ENCODE measurements around the gene SLC25A48. TPM values are rescaled to one million over a fixed set of nuclear protein-coding genes. Genes with fewer than 3 reads are reported as not detected.

Gene SLC25A48
- total RNA-seq, result under 1 TPM in 1 of 4 donors, not detected in 3; 0.33 TPM

GRCh38 chr5:135834639-135835529, at the start of gene SLC25A48:
SLC25A48 (plus strand) TSS chr5:135834663; CDS start chr5:135834848, 185 bp downstream.
- no peak for TF ChIP-seq POLR2A (IDR thresholded peaks at IDR 0.05)
- TF ChIP-seq, protein P1, sequence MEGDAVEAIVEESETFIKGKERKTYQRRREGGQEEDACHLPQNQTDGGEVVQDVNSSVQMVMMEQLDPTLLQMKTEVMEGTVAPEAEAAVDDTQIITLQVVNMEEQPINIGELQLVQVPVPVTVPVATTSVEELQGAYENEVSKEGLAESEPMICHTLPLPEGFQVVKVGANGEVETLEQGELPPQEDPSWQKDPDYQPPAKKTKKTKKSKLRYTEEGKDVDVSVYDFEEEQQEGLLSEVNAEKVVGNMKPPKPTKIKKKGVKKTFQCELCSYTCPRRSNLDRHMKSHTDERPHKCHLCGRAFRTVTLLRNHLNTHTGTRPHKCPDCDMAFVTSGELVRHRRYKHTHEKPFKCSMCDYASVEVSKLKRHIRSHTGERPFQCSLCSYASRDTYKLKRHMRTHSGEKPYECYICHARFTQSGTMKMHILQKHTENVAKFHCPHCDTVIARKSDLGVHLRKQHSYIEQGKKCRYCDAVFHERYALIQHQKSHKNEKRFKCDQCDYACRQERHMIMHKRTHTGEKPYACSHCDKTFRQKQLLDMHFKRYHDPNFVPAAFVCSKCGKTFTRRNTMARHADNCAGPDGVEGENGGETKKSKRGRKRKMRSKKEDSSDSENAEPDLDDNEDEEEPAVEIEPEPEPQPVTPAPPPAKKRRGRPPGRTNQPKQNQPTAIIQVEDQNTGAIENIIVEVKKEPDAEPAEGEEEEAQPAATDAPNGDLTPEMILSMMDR (IDR thresholded peaks at IDR 0.05), result peak in 2 of 6 experiments; percentile 25 to 49
- no peak within 1 kb of the TSS for H3K27ac ChIP-seq
- H3K27me3 ChIP-seq, result peaks cover 4% of the 10 kb centered on the region
- WGBS, 2 donors, result 1% methylated on average over 30 to 48 of the region's 68 CpGs
- peak within 1 kb of the TSS in 1 of 3 donors; percentile 27 for H3K4me3 ChIP-seq (replicated peaks in 1 of 3)
- H3K36me3 ChIP-seq, result no peaks in the 10 kb centered on the region
- no peaks in the 10 kb centered on the region for H3K9me3 ChIP-seq
- peak; percentile 67 to 68 for DNase-seq
- peaks cover 8 to 12% of the 10 kb centered on the region in 2 donors for H3K4me1 ChIP-seq
- intact Hi-C loops (cut with DNase I), result loop anchor here (5.0 kb wide), 1 partner anchor 273 kb away; no protein-coding TSS in a partner anchor

DNA sequence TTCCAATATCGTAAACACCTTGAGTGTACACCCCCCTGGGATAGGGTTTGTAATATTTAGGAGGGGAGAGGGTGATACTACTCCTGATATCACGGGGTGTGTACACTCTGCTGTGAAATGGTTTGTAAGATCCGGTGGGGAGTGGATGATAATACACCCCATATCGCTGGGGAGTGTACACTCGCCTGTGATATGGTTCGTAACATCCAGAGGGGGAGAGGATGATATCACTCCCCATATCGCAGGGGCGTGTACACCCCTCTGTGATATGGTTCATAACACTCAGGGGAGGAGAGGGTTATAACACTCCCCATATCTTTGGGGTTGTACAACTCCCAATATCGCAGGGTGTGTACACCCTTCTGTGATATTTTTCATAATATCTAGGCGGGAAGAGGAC, 33.8 kb upstream of the SLC25A48 start:
- intact Hi-C loops (cut with DNase I), result no loop called here
- no peaks in the 10 kb centered on the region for H3K9me3 ChIP-seq
- H3K4me3 ChIP-seq (replicated peaks in 1 of 3), result no peak overlapping the region
- DNase-seq, result no peak
- H3K36me3 ChIP-seq, result no peaks in the 10 kb centered on the region
- no peak for TF ChIP-seq POLR2A (IDR thresholded peaks at IDR 0.05)
- TF ChIP-seq, protein P1 (IDR thresholded peaks at IDR 0.05), result no peak
- H3K4me1 ChIP-seq, result no peaks in the 10 kb centered on the region
- H3K27ac ChIP-seq, result no peak overlapping the region
- no peaks in the 10 kb centered on the region for H3K27me3 ChIP-seq
- WGBS, 2 donors, result 76 to 81% methylated on average over 10 of the region's 10 CpGs

DNA sequence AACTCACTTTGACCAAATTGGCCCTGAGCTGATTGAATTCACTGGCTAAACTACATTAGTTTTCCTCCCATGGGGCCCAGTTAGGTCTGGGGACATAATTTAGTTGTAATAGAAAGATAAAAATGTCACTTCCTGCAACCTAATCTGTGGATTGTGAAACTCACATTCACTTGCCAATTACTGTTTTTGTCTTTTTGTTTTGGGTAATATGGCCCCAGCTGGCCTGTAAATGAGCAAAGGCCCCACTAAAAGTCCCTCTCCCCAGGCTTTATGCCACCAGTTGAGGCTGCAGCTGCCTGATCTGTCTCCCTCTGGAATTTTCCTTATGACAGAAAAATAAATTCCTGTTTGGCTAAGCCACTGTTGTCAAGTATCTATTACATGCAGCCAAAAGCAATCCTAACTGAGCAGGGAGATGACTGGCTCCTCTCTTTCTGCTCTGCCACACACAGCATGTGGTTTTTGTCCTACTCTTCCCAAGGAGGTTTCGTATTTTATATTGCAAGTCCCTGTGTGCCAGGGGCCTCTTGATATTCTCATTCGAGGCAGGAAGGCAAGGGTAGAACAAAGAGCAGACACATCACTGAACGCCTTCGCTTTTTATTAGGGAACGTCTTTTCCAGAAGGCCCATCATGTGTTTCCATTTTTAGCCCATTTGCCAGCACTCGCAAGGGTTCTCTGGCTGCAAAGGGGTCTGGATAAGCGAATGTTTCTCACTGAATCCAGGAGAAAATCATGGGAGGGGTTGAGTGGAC, 24.1 kb upstream of the SLC25A48 start:
- WGBS, 2 donors, result 85 to 90% methylated on average over 7 of the region's 7 CpGs
- intact Hi-C loops (cut with DNase I), result no loop called here
- Histone ChIP-seq H3K9me3 (no peaks in the 10 kb centered on the region), H3K4me1 (no peaks in the 10 kb centered on the region), H3K27ac (no peak overlapping the region), H3K4me3 (replicated peaks in 1 of 3) (no peak overlapping the region), H3K27me3 (no peaks in the 10 kb centered on the region), H3K36me3 (no peaks in the 10 kb centered on the region)
- TF ChIP-seq, protein P1 (IDR thresholded peaks at IDR 0.05), result no peak
- no peak for TF ChIP-seq POLR2A (IDR thresholded peaks at IDR 0.05)
- no peak for DNase-seq

DNA sequence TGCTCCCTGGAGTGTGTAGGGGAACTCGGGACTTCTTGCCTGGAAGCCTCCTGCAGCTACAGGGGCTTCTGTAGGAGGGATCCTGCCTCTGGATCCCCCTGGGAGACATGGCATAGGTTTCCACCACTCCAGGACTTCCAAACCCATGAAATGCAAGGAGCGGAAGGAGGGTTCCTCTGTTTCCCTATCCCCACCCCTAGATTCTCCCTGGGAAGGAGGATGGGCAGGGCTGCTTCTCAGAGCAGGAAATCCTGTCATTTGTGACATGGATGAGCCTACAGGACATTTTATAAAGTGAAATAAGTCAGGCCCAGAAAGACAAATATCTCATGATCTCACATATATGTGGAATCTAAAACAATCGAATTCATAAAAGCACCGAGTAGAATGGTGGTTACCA, 23.5 kb upstream of the SLC25A48 start:
- no peak for DNase-seq
- H3K27ac ChIP-seq, result no peak overlapping the region

More for the DNA sequence above, 23.5 kb upstream of the SLC25A48 start:
- Histone ChIP-seq H3K4me1 (no peaks in the 10 kb centered on the region), H3K27me3 (no peaks in the 10 kb centered on the region), H3K36me3 (no peaks in the 10 kb centered on the region), H3K4me3 (replicated peaks in 1 of 3) (no peak overlapping the region), H3K9me3 (no peaks in the 10 kb centered on the region)
- intact Hi-C loops (cut with DNase I), result no loop called here
- no peak for TF ChIP-seq POLR2A (IDR thresholded peaks at IDR 0.05)
- TF ChIP-seq, protein P1 (IDR thresholded peaks at IDR 0.05), result no peak
- 85 to 93% methylated on average over 4 of the region's 4 CpGs for WGBS, 2 donors
